ENCODE measurements around the gene MAP2K5.

DNA sequence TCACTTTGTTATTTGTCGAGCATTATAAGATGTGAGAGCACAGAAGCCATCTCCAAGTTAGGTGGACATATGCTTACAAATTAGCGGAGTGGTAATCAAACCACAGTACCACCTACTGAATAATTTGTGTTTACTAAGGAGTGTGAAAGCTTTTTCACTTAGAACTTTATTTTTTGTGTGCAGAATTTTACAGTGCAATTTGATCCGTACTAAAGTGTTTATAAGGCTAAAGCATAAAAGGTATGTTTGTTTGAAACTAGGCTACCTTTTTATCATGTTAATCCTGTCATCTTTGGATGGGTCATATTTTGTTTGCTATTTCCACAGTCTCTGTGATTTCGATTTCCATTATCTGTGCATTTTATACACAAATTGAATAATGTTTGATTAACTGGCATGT is 37.5 kb downstream of the MAP2K5 start:
- no peak for TF ChIP-seq ZBTB7A (IDR thresholded peaks at IDR 0.05; ENCODE audit: low read depth)
- TF ChIP-seq YY1 (IDR thresholded peaks at IDR 0.05; ENCODE audit: low read depth), result no peak
